H1 (cell line): ENCODE data around the gene TCERG1L. TPM values are rescaled to one million over a fixed set of nuclear protein-coding genes. Genes with fewer than 3 reads are reported as not detected.

Source experiments
- CHD2 ChIP-seq: IDR thresholded peaks from 2 replicates; pipeline ENCODE4 v1.6.1; 2012; ENCODE audit warnings: low read length, improper control_type of control experiment
- SRF ChIP-seq: IDR thresholded peaks from 2 replicates; pipeline ENCODE4 v1.6.1; 2011; ENCODE audit warnings: mild to moderate bottlenecking, low read depth, low read length, moderate library complexity
- TEAD4 ChIP-seq: IDR thresholded peaks from 2 replicates; pipeline ENCODE4 v1.6.1; 2012; ENCODE audit warnings: low read depth, low read length, inconsistent platforms, mixed read lengths
- polyA plus RNA-seq, 7 experiments: library from polyadenylated mRNA; depleted of rRNA in 3 of 7; stranded (reverse) in 5 of 7; unstranded in 2 of 7; fragments of >200 nt in 5 of 7; fragments of 200-250 nt in 2 of 7; gene quantifications; 1 replicate in 5 of 7; 2 replicates in 1 of 7; 4 replicates in 1 of 7; pipeline versions ENCODE4 v1.2.1 to v1.2.3, GENCODE V29; 2011 to 2013; ENCODE audit warnings: missing spikeins in 2 of 7, mixed read lengths in 2 of 7
- total RNA-seq: library from RNA; stranded (reverse); fragmentation: NEBNext Ultra II Directional; extraction: Animal tissue kit (Norgen Biotek cat#: 25700); gene quantifications from 2 replicates; pipeline ENCODE4 v1.2.1, GENCODE V29; 2021
- TF ChIP-seq, protein P1 (sequence below): IDR thresholded peaks from 2 replicates; pipeline ENCODE4 v1.6.1; 2012; ENCODE audit warnings: low read length, inconsistent platforms

Gene TCERG1L
- total and polyA plus RNA-seq, 2 of the 8 experiments (the other 6 are each of a cell fraction or from before 2014, with no cell fraction given) = 3.9 to 6.9 TPM

DNA sequence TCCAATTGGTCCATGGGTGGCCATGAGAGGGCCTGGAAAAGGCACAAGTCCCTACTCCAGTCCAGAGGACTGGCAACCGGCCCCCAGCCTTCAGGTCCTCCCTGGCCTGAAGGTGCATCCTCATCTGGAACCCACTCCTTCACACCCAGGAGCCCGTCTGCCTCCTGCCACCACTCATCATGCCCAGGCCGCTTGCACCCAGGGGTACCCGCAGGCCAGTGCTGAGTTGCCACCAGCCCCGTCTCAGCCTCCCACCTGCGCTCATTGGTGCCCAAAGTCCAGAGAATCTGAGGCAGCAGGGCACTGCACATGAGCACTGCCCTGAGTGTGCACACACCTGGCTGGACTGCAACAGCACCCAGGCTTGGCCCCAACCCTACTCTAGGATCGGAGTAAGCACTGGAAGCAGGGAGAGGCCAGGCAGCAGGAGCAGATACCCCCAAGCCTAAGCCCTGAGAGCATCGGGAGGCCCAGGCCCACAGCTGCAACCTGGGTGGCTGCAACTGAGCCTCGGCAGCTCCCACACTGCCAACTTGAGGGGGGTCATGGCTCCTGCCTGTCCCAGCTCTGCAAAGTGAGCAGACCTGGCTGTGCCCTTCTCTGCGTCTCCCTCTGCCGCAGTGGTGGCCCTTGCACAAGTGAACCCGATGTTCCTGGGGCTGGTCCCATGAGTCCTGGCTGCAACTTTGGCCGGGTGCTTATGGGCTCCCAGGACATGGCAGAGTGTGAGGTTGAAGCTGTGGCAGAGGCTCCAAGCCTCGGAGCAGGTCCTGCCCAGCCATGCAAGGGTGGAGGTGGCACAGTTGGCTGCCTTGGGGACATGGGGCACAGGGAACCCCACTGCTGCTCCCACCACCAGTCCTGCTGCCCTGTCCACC is 44.3 kb downstream of the TCERG1L start (continued):
- no peak for TF ChIP-seq SRF
- TF ChIP-seq TEAD4 = no peak
- TF ChIP-seq, protein P1, sequence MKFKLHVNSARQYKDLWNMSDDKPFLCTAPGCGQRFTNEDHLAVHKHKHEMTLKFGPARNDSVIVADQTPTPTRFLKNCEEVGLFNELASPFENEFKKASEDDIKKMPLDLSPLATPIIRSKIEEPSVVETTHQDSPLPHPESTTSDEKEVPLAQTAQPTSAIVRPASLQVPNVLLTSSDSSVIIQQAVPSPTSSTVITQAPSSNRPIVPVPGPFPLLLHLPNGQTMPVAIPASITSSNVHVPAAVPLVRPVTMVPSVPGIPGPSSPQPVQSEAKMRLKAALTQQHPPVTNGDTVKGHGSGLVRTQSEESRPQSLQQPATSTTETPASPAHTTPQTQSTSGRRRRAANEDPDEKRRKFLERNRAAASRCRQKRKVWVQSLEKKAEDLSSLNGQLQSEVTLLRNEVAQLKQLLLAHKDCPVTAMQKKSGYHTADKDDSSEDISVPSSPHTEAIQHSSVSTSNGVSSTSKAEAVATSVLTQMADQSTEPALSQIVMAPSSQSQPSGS = no peak
- no peak for TF ChIP-seq CHD2
